Stimulated activated CD8-positive, alpha-beta memory T cell treated with anti-CD3 and anti-CD28 coated beads, Interleukin-2, amount 100 ng/mL, for 48 hours (primary cell): ENCODE results near the gene TOMM5.

Source experiments
- DNase-seq, 2 donors: peaks; one replicate each; pipeline ENCODE4 v3.0.0-alpha.2; 2020; ENCODE audit warnings: low read depth in 2 of 2

The TOMM5 gene

DNA sequence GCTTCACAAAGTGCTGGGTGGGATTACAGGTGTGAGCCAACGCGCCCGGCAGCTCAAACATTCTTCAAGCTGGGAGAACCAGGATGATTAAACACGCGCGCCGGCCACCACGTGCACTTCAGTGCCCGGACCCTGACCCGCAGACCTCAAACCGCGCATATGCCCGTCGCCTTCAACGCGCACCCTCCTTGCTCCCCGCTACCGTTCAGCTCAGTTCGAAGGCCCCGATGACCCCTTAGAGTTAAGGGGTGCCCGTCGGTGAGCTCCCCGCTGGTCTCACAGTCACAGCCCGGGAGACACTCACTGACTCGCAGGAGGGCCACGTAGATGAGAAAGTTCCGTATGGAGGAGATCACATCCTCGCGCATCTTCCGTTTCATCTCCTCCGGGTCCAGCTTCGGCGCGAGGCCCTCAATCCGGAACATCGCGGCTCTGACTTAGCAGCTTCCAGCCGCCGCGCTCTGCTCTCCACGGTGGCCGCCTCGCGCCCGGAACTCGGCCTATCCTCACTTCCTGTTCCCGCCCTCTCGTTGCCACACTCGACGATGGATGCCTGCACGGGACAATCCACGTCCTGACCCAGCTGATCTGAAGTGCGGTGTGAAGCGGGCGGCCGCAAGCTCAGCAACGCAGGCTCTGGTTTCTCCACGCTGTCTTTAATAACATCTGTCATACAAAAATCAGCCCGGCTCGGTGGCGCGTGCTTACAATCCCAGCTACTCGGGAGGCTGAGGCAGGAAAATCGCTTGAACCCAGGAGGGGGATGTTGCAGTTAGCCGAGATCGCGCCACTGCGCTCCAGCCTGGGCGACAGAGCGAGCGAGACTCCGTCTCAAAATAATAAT, at the start of gene TOMM5:
TOMM5 (minus strand) TSS at position 490 of the 844 bp plus-strand sequence; CDS start at position 425, 65 bp downstream.
- DNase-seq, result peak; percentile 86 to 87

DNA sequence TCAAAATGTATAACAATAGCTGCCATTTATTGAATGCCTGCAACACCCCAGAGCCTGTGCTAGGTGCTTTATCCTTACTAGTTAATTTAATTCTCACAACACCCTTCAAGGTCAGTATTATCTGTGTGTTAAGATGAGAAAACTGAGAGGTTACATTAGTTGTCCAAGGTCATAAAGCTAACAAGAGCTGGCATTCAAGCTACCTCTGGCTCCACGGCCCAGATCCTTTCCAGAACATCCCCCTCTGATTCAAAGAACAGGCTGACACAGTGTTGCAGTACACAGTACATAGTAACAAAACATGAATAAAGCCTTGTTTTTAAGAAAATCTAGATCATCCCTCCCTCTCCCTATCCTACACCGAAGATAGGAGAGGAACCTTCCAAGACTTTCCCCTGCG, 48.9 kb upstream of the TOMM5 start:
- no peak for DNase-seq

DNA sequence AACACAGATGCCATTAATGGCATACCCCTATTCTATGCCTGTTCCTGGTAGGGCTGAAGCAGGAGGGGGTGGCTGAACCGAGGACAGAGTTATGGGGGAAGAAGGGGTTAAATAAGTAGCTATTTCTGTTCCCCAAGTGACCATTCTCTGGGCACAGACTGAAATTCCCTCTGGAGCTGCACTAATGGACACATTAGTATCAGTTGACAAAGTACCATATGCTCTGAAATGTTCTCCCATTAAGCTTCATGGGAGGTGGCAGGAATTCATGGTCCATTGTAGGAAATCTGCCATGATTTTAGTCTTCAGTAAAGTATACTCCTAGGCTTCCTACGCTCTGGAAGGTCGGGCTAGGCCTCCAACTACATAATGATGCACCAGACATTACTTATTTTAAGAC, 47.8 kb upstream of the TOMM5 start:
- no peak for DNase-seq

DNA sequence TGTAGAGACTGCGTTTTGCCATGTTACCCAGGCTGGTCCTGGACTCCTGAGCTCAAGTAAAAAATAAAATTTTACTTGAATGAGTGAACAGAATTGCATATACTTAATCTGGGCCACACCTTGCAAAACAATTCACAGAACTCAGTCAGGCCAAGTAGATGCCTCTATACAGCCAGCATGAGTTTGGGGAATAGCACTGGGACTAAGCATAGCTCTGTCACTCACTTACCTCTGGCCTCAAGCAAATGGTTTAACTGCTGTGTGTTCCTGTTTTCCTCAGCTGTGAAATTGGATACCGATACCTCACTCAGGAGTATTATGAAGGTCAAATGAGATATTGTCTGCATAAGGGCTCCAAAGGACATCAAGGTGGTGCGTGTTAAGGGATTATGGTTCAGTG, 47.4 kb upstream of the TOMM5 start:
- no peak for DNase-seq

DNA sequence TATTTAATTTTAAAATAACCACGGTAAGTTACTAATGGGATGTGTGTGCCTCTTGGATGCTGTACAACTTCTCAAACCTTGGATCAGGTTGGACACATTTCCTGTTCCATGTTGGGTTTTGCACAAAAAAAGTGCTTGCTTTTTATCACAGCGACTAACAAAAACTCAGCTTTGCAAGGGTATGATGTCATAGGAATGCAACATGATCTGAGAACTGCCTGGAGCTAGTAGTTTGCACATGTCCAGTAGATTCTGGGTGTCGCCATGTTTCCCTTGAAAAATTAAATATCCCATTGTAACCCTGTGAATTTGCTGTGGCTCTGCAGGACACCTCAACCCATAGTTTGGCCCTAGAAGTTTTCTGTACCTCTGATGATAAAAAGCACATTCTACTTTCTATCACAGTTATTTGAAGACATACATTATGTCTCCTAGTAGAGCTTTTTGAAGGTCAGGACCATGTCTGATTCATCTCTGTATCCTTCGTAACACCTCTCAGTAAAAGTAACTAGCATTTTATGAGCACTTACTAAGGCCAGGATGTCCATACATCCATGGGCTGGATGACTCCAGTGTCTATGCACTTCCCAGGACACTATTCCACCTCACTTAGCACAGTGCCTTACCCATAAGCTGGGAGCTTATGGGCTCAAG, 46.8 kb upstream of the TOMM5 start:
- DNase-seq, result no peak

DNA sequence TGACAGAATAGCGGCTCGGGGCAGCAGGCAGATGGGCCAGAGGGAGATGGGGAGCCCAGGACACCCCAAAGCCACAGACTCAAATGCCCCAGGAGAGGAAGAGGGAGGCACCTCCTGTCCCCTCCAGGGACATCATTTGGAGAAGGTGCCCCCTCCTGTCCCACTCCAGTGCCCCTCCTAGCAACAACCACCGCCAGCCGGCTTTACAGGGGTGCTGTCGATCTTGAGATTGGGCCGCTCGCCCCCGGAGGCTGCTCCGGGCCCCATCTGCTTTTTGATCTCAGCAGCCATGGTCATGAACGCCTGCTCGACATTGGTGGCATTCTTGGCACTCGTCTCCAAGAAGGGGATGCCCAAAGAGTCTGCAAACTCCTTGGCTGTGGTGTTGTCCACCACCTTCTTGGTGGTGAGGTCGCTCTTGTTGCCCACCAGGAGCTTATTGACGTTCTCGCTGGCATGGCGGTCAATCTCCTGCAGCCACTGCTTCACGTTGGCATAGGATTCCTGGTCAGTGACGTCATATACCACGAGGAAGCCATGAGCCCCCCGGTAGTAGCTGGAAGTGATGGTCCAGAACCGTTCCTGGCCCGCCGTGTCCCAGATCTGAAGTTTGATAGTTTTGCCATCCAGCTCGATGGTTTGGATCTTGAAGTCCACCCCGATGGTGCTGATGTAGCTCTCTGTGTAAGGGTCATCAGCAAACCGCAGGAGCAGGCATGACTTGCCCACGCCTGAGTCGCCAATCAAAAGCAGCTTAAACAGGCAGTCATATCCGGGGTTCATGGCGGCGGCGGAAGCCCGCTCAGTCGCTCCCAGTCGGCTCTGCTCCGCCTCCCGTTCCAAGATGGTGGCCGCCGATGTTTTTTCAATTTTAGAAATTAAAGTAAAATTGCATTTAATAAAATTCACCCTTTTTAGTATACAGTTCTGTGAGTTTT, 44.4 kb upstream of the TOMM5 start:
- DNase-seq, result no peak

DNA sequence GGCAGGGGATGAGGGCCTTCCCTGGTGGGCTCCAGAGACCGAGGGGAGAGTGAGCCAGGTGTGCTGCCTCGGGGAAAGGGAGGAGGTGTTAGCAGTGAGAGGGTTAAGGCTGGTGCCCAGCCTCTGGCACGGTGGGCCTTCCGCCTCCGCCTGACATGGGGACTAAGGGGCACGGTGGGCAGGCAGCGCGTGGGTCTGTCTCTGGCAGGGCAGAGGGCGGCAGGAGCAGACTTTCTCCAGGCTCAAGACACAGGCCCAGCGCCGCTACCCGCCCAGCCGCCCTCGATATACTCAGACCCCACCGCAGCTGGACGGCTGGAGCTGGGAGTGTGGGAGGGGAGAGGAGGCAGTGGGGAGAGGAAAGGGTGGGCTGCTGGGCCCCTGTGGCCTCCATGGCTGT, 43.4 kb upstream of the TOMM5 start:
- DNase-seq, result no peak

DNA sequence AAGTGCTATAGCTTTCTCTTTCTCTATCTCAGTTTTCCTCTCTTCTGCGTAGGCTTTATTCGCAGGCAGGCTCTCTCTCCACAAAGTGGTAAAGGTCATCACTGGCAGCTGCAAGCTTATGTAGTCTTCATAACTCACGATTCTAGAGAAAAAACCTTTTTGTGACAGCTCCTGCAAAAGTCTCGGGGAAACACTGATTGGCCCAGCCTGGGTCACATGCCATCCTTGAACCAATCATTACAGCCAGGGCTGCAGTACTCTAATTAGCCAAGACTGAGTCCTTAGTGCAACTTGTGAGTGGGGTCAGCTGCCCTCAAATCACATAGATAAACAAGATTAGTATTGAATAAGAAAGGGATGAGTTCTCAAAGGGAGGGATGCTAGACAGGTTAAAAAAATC, 40.1 kb upstream of the TOMM5 start:
- DNase-seq, result no peak

DNA sequence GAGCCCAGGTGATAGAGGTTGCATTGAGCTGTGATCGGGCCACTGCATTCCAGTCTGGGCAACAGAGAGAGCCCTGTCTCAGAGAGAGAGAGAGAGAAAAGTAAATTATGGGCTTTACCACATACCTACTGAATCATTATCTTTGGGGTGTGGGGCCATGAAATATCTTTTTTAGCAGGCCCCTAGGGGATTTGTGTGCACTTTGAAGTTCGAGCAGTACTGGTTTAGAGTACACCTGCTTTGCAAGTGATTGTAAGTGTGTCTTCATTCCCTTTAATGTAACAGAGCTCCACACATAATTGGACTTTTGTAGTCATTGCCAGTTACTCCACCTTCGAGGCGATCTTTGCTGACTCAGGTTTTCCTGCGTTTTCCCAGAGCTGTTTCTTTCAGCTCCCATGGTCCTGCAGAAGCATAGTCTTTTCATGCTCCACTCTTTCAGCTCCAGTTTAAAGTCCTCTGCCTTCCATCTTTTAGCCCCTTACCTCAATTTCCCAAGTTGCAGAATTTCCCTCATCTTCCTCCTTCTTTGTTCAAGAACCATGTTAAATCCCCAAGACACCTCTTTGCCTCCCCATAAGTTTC, 34.4 kb upstream of the TOMM5 start:
- DNase-seq, result no peak

DNA sequence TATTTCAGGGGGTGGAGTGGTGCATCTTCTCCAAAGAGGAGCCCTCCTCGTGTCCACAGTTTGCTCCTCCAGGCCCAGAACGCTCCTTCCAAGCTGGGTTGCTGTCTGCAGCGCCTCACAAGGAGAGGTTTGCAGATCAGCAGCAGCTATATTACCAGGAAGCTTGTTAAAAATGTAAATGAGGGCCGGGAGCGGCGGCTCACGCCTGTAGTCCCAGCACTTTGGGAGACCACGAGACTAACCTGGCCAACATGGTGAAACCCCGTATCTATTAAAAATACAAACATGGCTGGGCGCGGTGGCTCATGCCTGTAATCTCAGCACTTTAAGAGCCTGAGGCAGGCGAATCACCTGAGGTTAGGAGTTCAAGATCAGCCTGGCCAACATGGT, 33.4 kb upstream of the TOMM5 start:
- no peak for DNase-seq

DNA sequence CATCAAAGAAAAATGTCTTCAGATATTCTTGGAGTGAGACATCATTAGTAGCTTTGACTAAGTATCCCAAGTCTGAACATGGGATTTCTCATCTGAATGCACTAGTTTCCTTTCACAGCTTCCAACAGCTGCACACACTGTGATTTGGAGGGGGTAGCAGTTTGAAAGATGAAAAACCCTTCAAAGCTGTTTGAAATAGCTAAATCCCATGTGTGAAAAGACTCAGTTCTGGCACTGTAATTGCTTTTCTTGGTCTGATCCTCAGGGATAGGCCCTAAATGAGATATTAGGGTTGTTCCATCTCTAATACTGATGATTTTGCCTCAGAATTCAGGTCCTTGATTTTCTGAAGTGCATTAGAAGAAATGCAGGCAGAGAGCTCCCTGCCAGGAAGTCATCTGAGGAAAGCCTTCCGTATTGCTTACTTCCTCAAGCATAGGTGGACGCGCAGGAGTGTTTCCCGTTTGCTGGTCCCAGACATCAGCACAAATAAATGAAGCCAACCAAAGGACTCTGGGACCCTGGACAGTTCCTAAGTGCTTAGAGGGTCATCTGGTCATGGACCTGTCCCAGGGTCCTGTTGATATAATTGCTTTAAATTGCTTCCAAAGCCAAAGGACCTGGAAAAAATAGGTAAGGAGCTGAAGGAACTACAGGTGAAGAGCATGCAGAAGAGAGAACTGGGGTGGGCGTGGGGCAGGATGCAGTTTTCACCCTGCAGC, 32.8 kb upstream of the TOMM5 start:
- no peak for DNase-seq

DNA sequence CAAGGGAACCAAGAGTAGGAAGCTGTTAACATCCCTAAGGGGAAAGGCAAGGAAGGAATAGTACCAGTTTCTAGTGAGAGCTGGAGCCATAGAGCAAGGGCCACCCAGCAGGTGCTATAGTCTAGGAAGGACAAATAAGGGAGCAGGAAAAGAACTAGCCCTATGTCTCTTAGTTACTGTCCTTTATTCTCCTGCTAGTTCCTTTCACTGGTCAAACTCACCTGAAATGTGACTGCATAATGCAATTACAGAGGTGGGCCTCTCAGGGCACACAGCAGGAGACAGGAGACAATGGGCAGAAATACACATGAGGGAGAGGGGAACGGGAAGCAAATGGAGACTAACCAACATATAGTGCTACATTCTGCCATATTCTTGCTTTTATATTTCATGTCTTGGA, 31.7 kb upstream of the TOMM5 start:
- DNase-seq, result no peak

DNA sequence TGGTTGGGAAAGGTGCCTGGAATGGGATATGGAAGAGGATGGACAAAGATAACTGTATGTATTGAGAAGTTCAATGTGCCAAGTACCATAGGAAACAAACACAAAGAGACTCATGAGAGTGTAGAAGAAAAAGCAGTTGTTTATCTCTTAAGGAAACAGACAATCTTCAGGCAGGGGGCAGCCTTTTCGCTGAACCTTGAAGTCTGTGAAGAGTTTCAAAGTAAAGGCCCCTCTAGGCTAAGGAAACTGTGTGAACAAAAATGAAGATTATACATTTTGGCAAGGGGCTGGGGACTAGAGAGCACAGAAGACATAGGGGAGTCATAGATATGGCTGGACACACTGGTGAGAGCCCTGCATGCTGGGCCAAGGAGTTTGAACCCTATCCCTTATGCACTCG, 30.9 kb upstream of the TOMM5 start:
- DNase-seq, result no peak

DNA sequence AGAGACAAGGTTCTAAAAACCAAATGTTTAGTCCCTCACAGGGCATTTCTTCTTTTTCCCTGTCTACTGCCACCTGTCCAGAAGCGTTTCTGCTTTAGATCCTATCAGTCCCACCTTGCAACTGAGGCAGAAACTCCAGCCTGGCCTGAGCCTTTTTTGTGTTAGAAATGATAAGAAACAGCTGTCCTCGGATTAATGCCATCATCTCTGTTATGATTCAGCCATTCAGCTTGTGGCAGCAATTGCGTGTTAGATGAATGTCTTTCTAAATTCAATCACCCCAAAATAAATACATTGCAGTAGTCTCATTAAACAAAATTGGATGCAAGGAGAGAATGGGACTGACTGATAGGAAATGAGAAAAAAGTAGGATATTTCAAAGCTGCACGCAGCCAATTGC, 30.1 kb upstream of the TOMM5 start:
- no peak for DNase-seq

DNA sequence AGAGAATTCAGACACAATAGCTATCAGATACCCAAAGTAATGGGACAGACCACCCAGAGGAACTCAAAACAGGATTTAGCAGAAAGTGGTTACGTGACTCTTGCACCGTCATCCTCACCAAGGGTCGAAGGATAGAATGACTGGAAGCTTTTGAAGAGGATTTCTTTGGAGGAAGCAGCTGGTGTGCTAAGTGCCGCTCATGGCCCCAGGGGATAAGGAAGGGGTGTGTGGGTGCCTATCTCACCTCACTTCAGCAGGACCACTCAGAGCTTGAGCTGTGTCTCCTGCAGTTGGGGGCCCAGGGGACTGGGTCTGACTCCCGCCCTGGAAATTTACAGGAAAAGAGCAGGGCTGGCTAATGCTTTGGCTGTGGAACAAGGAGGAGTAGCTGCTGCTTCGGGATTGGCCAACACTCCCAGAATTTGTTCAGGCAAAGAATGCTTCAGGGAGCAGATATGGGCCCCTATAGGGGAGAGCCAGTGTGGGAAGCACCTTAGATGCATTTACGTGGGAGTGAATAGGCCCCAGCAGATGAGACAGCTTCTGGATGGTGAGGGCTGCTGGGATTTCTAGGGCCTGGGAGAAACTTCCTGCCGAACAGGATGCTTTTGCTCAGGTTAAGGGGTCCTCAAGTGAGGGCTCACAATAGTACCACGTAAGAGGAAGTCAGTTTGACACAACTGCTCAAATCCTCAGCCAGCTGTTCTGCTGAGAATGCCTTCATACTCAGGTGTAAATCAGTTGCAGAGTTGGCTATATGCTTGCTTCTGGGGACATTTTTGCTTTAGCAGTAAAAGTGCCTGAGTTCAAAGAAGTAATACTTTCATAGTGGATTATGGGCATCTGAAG, 29.1 kb upstream of the TOMM5 start:
- no peak for DNase-seq

DNA sequence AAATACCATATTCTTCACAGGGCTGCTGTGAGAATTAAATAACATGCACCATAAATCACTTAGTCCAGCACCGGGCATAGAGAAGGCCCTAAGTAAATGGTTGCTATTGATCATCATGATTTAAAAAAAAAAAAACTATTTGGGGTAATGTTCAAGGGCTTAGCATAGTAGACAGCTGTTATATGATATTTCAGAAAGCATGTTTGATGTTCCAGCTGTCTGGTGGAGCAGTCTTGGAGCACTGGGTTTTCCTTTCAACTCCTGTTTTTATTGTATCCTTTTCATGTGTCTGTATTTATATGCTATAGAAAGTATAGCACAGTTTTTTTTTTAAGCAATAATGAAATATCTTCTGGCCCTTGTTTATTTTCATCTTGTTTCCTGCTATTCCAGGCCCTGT, 28.0 kb upstream of the TOMM5 start:
- DNase-seq, result no peak

DNA sequence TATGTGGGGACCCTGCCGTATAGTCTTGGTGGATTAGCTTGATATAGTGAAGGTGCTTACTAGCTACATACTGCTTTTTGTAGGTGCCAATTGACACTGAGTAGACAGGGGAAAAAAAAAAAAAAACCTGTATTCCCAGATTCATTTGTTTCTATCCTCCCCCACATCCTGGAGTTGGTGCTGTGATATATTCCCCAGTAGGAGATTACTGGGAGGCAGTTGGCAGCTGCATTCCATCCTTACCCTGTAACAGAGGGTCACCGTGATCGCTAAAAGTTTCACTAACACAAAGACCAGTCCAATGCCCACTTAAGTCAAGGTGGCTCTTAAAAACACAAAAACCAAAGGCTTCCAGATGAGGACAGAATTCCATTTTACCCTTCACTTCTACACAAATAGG, 27.4 kb upstream of the TOMM5 start:
- DNase-seq, result no peak

DNA sequence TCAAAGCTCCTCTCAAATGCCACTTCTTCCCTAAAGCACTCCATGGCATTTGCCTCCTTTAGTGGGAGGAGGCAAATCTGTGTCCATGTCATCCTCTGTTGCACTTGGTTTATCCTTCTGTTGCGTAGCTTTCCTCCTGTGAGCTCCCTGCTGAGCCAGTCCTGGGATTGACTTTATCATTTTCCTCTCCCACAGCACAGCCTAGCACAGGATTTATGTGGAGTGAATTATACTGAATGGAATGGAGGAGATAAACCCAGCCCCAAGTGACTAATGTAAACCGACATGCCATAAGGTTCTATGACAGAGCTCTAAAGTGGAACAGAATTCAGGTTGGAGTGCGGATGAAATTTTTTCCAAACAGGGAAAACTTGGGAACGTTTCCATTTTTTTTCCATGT, 26.4 kb upstream of the TOMM5 start:
- no peak for DNase-seq

DNA sequence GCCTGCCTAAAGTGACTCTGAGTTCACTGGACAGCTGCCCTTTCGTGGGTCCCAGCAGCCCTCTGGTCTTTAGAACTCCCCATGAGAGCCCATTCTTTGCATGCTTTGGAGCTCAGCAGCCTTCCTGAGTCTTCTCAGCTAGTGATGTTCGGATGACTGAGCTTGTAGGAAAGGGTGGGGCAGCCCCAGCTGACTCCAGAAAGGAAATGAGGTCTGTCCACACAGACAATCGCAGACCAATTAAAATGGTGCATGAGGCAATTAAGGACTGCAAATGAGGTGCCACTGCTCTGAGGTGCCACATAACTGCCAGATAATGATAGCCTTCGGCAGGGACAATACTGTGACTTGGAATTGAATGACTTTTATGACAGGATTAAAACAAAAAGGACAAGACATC, 25.4 kb upstream of the TOMM5 start:
- no peak for DNase-seq

DNA sequence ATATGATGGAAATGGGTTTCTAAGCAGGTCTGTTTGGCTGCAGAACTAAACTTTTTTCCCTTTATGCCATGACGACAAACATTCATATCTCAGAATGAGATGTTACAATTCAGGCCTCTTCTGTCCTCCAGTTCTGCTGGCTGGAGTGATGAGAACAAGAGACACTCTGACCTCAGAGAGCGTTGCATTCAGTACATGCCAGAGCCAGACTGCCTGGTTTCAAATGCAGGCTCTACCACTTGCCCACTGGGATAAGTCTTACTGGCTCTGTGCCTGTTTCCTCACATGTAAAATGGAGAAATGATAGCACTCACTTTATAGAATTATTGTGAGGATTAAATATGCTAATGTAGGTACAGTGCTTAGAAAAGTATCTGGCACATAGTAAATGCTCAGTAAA, 24.8 kb upstream of the TOMM5 start:
- DNase-seq, result no peak
